AG04450 (cell line): ENCODE results near the gene SHISA4. TPM values are rescaled to one million over a fixed set of nuclear protein-coding genes. Genes with fewer than 3 reads are reported as not detected.

Experiments
- CTCF ChIA-PET: fragments of 300-600, 350-600 bp; formaldehyde crosslinking; extraction: SDS; loops from one replicate; lab custom pipeline; 2022; ENCODE audit warnings: antibody characterized with exemption, inconsistent platforms; lab: Charles Lee
- POLR2A ChIA-PET: fragments of 350-600 bp; formaldehyde crosslinking; extraction: SDS; loops from one replicate; lab custom pipeline; 2021; ENCODE audit warnings: antibody characterized with exemption, inconsistent platforms; lab: Yijun Ruan, JAX
- DNase-seq: peaks from one replicate; pipeline ENCODE4 v3.0.0-alpha.2; 2011; ENCODE audit warnings: low read depth, low spot score
- H3K27ac ChIP-seq: one replicate; pipeline ENCODE4 v1.5.1; 2012; ENCODE audit warnings: low read depth, low read length, control low read depth
- H3K27me3 ChIP-seq: one replicate; pipeline ENCODE4 v1.6.0; 2012; ENCODE audit warnings: low read length; ENCODE audit not compliant: control insufficient read depth, insufficient read depth
- H3K4me3 ChIP-seq: 2 replicates; pipeline ENCODE4 v1.5.1; 2011; ENCODE audit warnings: mild to moderate bottlenecking, low read depth, low read length, control low read depth
- H3K9me3 ChIP-seq: 2 replicates; pipeline ENCODE4 v1.5.1; 2012; ENCODE audit warnings: low read length; ENCODE audit not compliant: control insufficient read depth, insufficient read depth
- polyA plus RNA-seq: library from polyadenylated mRNA; depleted of rRNA; stranded (reverse); fragments of >200 nt; gene quantifications from 2 replicates; pipeline ENCODE4 v1.2.3, GENCODE V29; 2011
- TF ChIP-seq, protein P1 (sequence below): IDR thresholded peaks from 2 replicates; pipeline ENCODE4 v1.5.1; 2011; ENCODE audit warnings: low read depth, low read length, control low read depth, inconsistent platforms

Gene SHISA4
- polyA plus RNA-seq, 1 experiment: 24.4 TPM

DNA sequence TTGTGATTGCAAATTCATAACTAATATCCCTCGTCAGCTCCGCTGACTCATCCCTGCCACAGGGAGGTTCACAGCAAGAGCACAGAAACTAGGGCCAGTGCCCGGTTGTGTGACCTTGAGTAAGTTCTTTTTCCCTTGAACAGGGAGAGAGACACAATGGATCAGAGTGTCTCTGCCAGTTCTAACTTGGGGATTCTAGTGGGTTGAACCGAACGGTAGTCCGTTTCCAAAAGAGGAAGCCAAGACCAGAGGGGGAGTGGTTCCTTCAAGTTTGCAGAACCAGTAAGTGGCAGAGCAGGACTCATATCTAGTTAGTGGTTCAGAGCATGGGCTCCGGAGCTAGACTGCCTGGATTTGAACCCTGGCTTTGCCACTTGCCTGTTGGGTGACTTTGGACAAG lies 4.9 kb upstream of the SHISA4 start:
- H3K27ac ChIP-seq: no peak overlapping the region
- POLR2A ChIA-PET: interaction anchor here (1.8 kb wide), 1 partner anchor 12 kb away, joined by 12 read pairs; no protein-coding TSS in a partner anchor
- CTCF ChIA-PET: interaction anchor here (0.9 to 8.4 kb wide), 3 partner anchors 11 to 116 kb away, joined by 3 to 61 read pairs (median 4); no protein-coding TSS in a partner anchor
- no peak for DNase-seq
- TF ChIP-seq, protein P1, sequence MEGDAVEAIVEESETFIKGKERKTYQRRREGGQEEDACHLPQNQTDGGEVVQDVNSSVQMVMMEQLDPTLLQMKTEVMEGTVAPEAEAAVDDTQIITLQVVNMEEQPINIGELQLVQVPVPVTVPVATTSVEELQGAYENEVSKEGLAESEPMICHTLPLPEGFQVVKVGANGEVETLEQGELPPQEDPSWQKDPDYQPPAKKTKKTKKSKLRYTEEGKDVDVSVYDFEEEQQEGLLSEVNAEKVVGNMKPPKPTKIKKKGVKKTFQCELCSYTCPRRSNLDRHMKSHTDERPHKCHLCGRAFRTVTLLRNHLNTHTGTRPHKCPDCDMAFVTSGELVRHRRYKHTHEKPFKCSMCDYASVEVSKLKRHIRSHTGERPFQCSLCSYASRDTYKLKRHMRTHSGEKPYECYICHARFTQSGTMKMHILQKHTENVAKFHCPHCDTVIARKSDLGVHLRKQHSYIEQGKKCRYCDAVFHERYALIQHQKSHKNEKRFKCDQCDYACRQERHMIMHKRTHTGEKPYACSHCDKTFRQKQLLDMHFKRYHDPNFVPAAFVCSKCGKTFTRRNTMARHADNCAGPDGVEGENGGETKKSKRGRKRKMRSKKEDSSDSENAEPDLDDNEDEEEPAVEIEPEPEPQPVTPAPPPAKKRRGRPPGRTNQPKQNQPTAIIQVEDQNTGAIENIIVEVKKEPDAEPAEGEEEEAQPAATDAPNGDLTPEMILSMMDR: no peak
- no peak overlapping the region for H3K4me3 ChIP-seq
- H3K9me3 ChIP-seq: no peaks in the 10 kb centered on the region; the same call in 1 of the 2 replicates
- H3K27me3 ChIP-seq: no peaks in the 10 kb centered on the region

GRCh38 chr1:201884425-201884824 lies 4.3 kb upstream of the SHISA4 start:
- Histone ChIP-seq H3K27me3 (no peaks in the 10 kb centered on the region), H3K27ac (no peak overlapping the region), H3K4me3 (no peak overlapping the region), H3K9me3 (no peaks in the 10 kb centered on the region; the same call in 1 of the 2 replicates)
- ChIA-PET POLR2A (interaction anchor here (1.8 kb wide), 1 partner anchor 11 kb away, joined by 12 read pairs; no protein-coding TSS in a partner anchor), CTCF (interaction anchor here (0.9 to 8.4 kb wide), 2 partner anchors 11 to 88 kb away, joined by 3 to 61 read pairs; no protein-coding TSS in a partner anchor)
- TF ChIP-seq, protein P1: no peak
- DNase-seq: no peak

- H3K9me3 ChIP-seq: no peaks in the 10 kb centered on the region; the same call in 1 of the 2 replicates
- no peak for DNase-seq
- H3K4me3 ChIP-seq: no peak overlapping the region
- H3K27ac ChIP-seq: no peak overlapping the region
- TF ChIP-seq, protein P1: no peak
- no peaks in the 10 kb centered on the region for H3K27me3 ChIP-seq
- ChIA-PET CTCF (interaction anchor here (0.7 to 8.4 kb wide), 3 partner anchors 11 to 87 kb away, joined by 4 to 61 read pairs (median 17); no protein-coding TSS in a partner anchor), POLR2A (no interaction called here)
These were observed 3.1 kb upstream of the SHISA4 start for GRCh38 chr1:201885531-201886075.

DNA sequence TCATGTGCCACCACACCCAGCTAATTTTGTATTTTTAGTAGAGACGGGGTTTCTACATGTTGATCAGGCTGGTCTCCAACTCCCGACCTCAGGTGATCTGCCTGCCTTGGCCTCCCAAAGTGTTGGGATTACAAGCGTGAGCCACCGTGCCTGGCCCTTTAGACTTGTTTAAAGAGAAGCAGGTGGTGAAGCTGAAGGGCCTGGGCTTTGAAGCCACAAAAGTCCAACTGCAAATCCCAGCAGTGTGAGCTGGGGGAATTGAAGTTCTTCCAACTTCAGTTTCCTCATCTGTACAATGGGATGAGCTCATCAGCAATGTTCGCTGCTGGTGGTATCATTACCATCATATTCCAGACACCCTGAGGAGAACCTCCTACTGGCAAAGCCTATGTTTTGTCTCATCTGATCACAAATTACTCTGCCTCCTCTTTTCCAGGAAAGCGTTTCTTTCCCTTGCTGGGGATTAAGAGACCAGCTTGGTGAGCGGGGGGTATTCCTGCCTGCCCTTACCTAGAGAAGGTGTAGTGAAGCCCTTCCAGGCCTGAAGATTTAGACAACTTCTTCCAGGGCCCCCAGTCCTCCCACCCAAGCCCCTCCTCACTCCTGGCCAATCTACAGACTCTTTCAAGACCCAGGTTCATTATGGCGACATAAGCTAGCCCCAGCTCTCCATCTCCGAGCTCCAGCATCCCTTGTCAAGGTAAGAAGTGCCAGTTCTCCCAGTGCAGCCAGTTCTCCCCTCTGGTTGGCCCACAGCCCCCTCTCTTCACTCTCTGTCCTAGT lies 2.4 kb upstream of the SHISA4 start:
- CTCF ChIA-PET: interaction anchor here (0.9 to 1.8 kb wide), 7 partner anchors 8 to 113 kb away, joined by 3 to 17 read pairs (median 5); partner anchors contain the start of genes LMOD1 and RNPEP
- no peaks in the 10 kb centered on the region for H3K27me3 ChIP-seq
- POLR2A ChIA-PET: interaction anchor here (0.7 kb wide), 1 partner anchor 60 kb away, joined by 3 read pairs; the partner anchor contains the start of gene LMOD1

More for the DNA sequence above, 2.4 kb upstream of the SHISA4 start:
- Histone ChIP-seq H3K4me3 (no peak overlapping the region), H3K27ac (no peak overlapping the region), H3K9me3 (no peaks in the 10 kb centered on the region; the same call in 1 of the 2 replicates)
- TF ChIP-seq, protein P1: no peak
- no peak for DNase-seq
